Right ventricle myocardium inferior (tissue), 1 donor: ENCODE data around the gene ABRAXAS1. TPM values are rescaled to one million over a fixed set of nuclear protein-coding genes. Genes with fewer than 3 reads are reported as not detected.

Source experiments
- ATAC-seq: fragments of 200-7000 bp; cut with Tn5 transposase; one replicate; pipeline ENCODE4 v1.9.1; 2020; ENCODE audit warnings: mild to moderate bottlenecking, moderate library complexity
- DNase-seq: peaks from one replicate; pipeline ENCODE4 v3.0.0; 2021; ENCODE audit errors: missing footprints
- intact Hi-C: fragments of 100-400 bp; cut with DNase I; formaldehyde crosslinking; loops from one replicate; pipeline ENCODE4 v1.11.0; 2022
- total RNA-seq: library from RNA; stranded (reverse); fragmentation: NEBNext Ultra II Directional; extraction: Animal tissue kit (Norgen Biotek cat#: 25700); gene quantifications from one replicate; pipeline ENCODE4 v1.2.1, GENCODE V29; 2021
- donor health status: DM: no; HTN: yes; CAD: no; lungs with severe emphysema.

Gene ABRAXAS1
- total RNA-seq, 1 donor from 2014 or later = 6.3 TPM

- DNase-seq (no peak), ATAC-seq (no peak)
- intact Hi-C loops = loop anchor here (10.0 kb wide), 1 partner anchor 171 kb away; the partner anchor contains the start of gene COQ2
These were observed 28.8 kb downstream of the ABRAXAS1 start for GRCh38 chr4:83456184-83456501.

- DNase-seq (peak; percentile 97), ATAC-seq (peak; percentile 99)
- intact Hi-C loops = loop anchor here (1.0 to 10.0 kb wide), 2 partner anchors 30 to 171 kb away; partner anchors contain the start of genes ABRAXAS1 and COQ2
These were observed 29.4 kb downstream of the ABRAXAS1 start, which contains the start of the genes HELQ and MRPS18C for GRCh38 chr4:83455281-83456183. Gene HELQ, minus strand, starts transcription at chr4:83455823. Its CDS starts 130 bp downstream, at chr4:83455693. Gene MRPS18C, plus strand, starts transcription at chr4:83456058. Its CDS starts 20 bp downstream, at chr4:83456078.

GRCh38 chr4:83454686-83455085, 30.2 kb downstream of the ABRAXAS1 start:
- intact Hi-C loops = loop anchor here (1.0 to 10.0 kb wide), 2 partner anchors 31 to 170 kb away; partner anchors contain the start of genes ABRAXAS1 and COQ2
- no peak for DNase-seq
- ATAC-seq = no peak

- intact Hi-C loops = no loop called here
- ATAC-seq (no peak), DNase-seq (no peak)
These were observed 35.9 kb downstream of the ABRAXAS1 start for GRCh38 chr4:83449009-83449408.

GRCh38 chr4:83440899-83441298, 44.0 kb downstream of the ABRAXAS1 start:
- intact Hi-C loops = no loop called here
- DNase-seq (no peak), ATAC-seq (no peak)

- ATAC-seq (no peak), DNase-seq (no peak)
- intact Hi-C loops = no loop called here
These were observed 44.6 kb downstream of the ABRAXAS1 start for GRCh38 chr4:83440148-83440814.

- intact Hi-C loops = no loop called here
- DNase-seq = no peak
- ATAC-seq = no peak
These were observed 46.2 kb downstream of the ABRAXAS1 start for GRCh38 chr4:83438719-83439118.

GRCh38 chr4:83436680-83437079, 48.2 kb downstream of the ABRAXAS1 start:
- no peak for DNase-seq
- intact Hi-C loops = no loop called here
- ATAC-seq = no peak

- DNase-seq (no peak), ATAC-seq (no peak)
- intact Hi-C loops = no loop called here
These were observed 53.7 kb downstream of the ABRAXAS1 start for GRCh38 chr4:83431200-83431599.

- DNase-seq (no peak), ATAC-seq (no peak)
- intact Hi-C loops = no loop called here
These were observed 66.7 kb downstream of the ABRAXAS1 start for GRCh38 chr4:83418211-83418610.

GRCh38 chr4:83417566-83417965, 67.3 kb downstream of the ABRAXAS1 start:
- intact Hi-C loops = no loop called here
- DNase-seq = no peak
- ATAC-seq = no peak

- intact Hi-C loops = no loop called here
- ATAC-seq = no peak
- DNase-seq = no peak
These were observed 71.2 kb downstream of the ABRAXAS1 start for GRCh38 chr4:83413676-83414075.

Other genes with a start within 250 kb of the ABRAXAS1 start
- 27.3 TPM for gene COQ2, start 200.3 kb downstream of the ABRAXAS1 start, total RNA-seq
- 1.8 TPM for gene HPSE, start 150.3 kb downstream of the ABRAXAS1 start, total RNA-seq
- gene HELQ, start 29.3 kb downstream of the ABRAXAS1 start, total RNA-seq = 13.6 TPM
- gene MRPS18C, start 29.0 kb downstream of the ABRAXAS1 start, total RNA-seq = 67.7 TPM
- gene GPAT3, start 51.0 kb upstream of the ABRAXAS1 start, total RNA-seq = 33.8 TPM